A549 (cell line): ENCODE data around the gene DYRK1A.

ENCODE experiments used
- CEBPB ChIP-seq, 2 experiments: fragments of >200 bp in 1 of 2; sonication (Bioruptor Twin) in 1 of 2; formaldehyde crosslinking in 1 of 2; IDR thresholded peaks; 2 replicates each; pipeline ENCODE4 v1.6.1; 2012 to 2016
- CHD2 ChIP-seq: fragments of 150-350 bp; IDR thresholded peaks from 2 replicates; pipeline ENCODE4 v1.6.1; 2014; ENCODE audit warnings: low read length; ENCODE audit not compliant: partially characterized antibody
- CTCF ChIP-seq: fragments of >200 bp; sonication (Bioruptor Twin); formaldehyde crosslinking; IDR thresholded peaks from 3 replicates; pipeline ENCODE4 v1.5.1; 2016
- EHMT2 ChIP-seq: fragments of 200-600 bp; sonication (generic); IDR thresholded peaks from 2 replicates; pipeline ENCODE4 v1.6.1; 2016; ENCODE audit warnings: antibody characterized with exemption, low read depth, mild to moderate bottlenecking, moderate library complexity
- FOXS1 ChIP-seq: fragments of 250-450 bp; sonication (Bioruptor Pico); IDR thresholded peaks from 2 replicates; pipeline ENCODE4 v1.5.0; 2020; ENCODE audit warnings: mild to moderate bottlenecking, moderate library complexity
- HOXA7 ChIP-seq: fragments of 250-450 bp; sonication (Bioruptor Pico); IDR thresholded peaks from 2 replicates; pipeline ENCODE4 v1.5.0; 2020; ENCODE audit warnings: mild to moderate bottlenecking, moderate library complexity
- HOXB5 ChIP-seq: fragments of 250-450 bp; sonication (Bioruptor Pico); IDR thresholded peaks from 2 replicates; pipeline ENCODE4 v1.5.0; 2020; ENCODE audit warnings: mild to moderate bottlenecking, moderate library complexity
- MAZ ChIP-seq: fragments of 150-350 bp; IDR thresholded peaks from 2 replicates; pipeline ENCODE4 v1.6.1; 2014; ENCODE audit warnings: antibody characterized with exemption, low read depth, low read length, borderline replicate concordance
- MYC ChIP-seq: IDR thresholded peaks from 2 replicates; pipeline ENCODE4 v1.6.1; 2012; ENCODE audit warnings: mild to moderate bottlenecking, inconsistent platforms, low read length, improper control_type of control experiment, borderline replicate concordance
- PHF8 ChIP-seq: fragments of 200-600 bp; sonication (generic); IDR thresholded peaks from 2 replicates; pipeline ENCODE4 v1.6.1; 2016; ENCODE audit warnings: low read depth, mild to moderate bottlenecking, antibody characterized with exemption, moderate library complexity, borderline replicate concordance
- POLR2A ChIP-seq: IDR thresholded peaks from 2 replicates; pipeline ENCODE4 v1.6.1; 2012; ENCODE audit warnings: mild to moderate bottlenecking, low read length
- RAD21 ChIP-seq, 2 experiments: fragments of >200 bp in 1 of 2; sonication (Bioruptor Twin) in 1 of 2; formaldehyde crosslinking in 1 of 2; IDR thresholded peaks in 1 of 2; conservative IDR thresholded peaks in 1 of 2; 2 replicates in 1 of 2; 3 replicates in 1 of 2; pipeline ENCODE4 v1.6.1; 2012 to 2018; ENCODE audit warnings: inconsistent platforms in 1 of 2
- TP53 ChIP-seq: fragments of 250-450 bp; sonication (Bioruptor Pico); IDR thresholded peaks from 2 replicates; pipeline ENCODE4 v1.5.0; 2021; ENCODE audit warnings: mild to moderate bottlenecking, moderate library complexity

- no peak for TF ChIP-seq CTCF
- TF ChIP-seq CHD2, result no peak
- TF ChIP-seq POLR2A, result no peak
- no peak for TF ChIP-seq HOXB5
- no peak for TF ChIP-seq FOXS1 (CRISPR knock-in tag)
- no peak for TF ChIP-seq RAD21 (conservative IDR thresholded peaks at IDR 0.05 in 1 of 2, IDR thresholded peaks at IDR 0.05 in 1 of 2)
- no peak for TF ChIP-seq TP53 (CRISPR knock-in tag)
- no peak for TF ChIP-seq EHMT2
- TF ChIP-seq HOXA7, result no peak
- no peak for TF ChIP-seq MYC
- TF ChIP-seq MAZ, result no peak
- TF ChIP-seq PHF8, result no peak
- no peak for TF ChIP-seq CEBPB (IDR thresholded peaks at IDR 0.05)
Observed at GRCh38 chr21:37380349-37381323, 14.1 kb downstream of the DYRK1A start.
